DOHH2 (cell line): ENCODE results near the gene ATP4B.

ENCODE experiments used
- EZH2phosphoT487 ChIP-seq: fragments of 200-600 bp; sonication (generic); IDR thresholded peaks from 2 replicates; pipeline ENCODE4 v1.6.1; 2017; ENCODE audit warnings: borderline replicate concordance, mild to moderate bottlenecking, antibody characterized with exemption, low read length, moderate library complexity, mixed read lengths
- TF ChIP-seq, protein P1 (sequence below): fragments of 200-600 bp; sonication (generic); IDR thresholded peaks from one replicate; pipeline ENCODE4 v1.5.1; 2014; ENCODE audit warnings: antibody characterized with exemption, mild to moderate bottlenecking, low read depth, low read length; ENCODE audit not compliant: poor library complexity, severe bottlenecking

GRCh38 chr13:113659337-113659736, 1.3 kb upstream of the ATP4B start:
- TF ChIP-seq, protein P1, sequence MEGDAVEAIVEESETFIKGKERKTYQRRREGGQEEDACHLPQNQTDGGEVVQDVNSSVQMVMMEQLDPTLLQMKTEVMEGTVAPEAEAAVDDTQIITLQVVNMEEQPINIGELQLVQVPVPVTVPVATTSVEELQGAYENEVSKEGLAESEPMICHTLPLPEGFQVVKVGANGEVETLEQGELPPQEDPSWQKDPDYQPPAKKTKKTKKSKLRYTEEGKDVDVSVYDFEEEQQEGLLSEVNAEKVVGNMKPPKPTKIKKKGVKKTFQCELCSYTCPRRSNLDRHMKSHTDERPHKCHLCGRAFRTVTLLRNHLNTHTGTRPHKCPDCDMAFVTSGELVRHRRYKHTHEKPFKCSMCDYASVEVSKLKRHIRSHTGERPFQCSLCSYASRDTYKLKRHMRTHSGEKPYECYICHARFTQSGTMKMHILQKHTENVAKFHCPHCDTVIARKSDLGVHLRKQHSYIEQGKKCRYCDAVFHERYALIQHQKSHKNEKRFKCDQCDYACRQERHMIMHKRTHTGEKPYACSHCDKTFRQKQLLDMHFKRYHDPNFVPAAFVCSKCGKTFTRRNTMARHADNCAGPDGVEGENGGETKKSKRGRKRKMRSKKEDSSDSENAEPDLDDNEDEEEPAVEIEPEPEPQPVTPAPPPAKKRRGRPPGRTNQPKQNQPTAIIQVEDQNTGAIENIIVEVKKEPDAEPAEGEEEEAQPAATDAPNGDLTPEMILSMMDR: no peak
- TF ChIP-seq EZH2phosphoT487: no peak
